Progenitor cell of endocrine pancreas (in vitro differentiated cells): Measurements from ENCODE around the gene MAP3K19. TPM values are rescaled to one million over a fixed set of nuclear protein-coding genes. Genes with fewer than 3 reads are reported as not detected.
"Not testable (repeated sequence)": the region's sequence is repeated elsewhere in the genome, so short reads cannot be mapped to it uniquely, and the experiment has no call there.

Source experiments
- DNase-seq: peaks from one replicate; pipeline ENCODE4 v3.0.0; 2021; ENCODE audit warnings: low spot score; ENCODE audit not compliant: unreplicated experiment
- H3K27ac Mint-ChIP-seq: 2 replicates; pipeline ENCODE4 v1.8.0; 2021; ENCODE audit warnings: mild to moderate bottlenecking, moderate library complexity, mixed read lengths
- H3K27me3 Mint-ChIP-seq: 2 replicates; pipeline ENCODE4 v1.8.0; 2021; ENCODE audit warnings: mixed read lengths
- H3K36me3 Mint-ChIP-seq: 2 replicates; pipeline ENCODE4 v1.8.0; 2022; ENCODE audit warnings: mixed read lengths; ENCODE audit not compliant: insufficient read depth
- H3K4me1 Mint-ChIP-seq: 2 replicates; pipeline ENCODE4 v1.8.0; 2021; ENCODE audit warnings: low read depth, mixed read lengths
- H3K4me3 Mint-ChIP-seq: 2 replicates; pipeline ENCODE4 v1.8.0; 2021; ENCODE audit warnings: low read depth, mild to moderate bottlenecking, moderate library complexity, mixed read lengths
- H3K9me3 Mint-ChIP-seq: 2 replicates; pipeline ENCODE4 v1.8.0; 2021; ENCODE audit warnings: low read depth, mixed read lengths
- CTCF ChIP-seq: fragments of 200-600 bp; sonication (generic); IDR thresholded peaks from one replicate; pipeline ENCODE4 v1.5.0; 2021; ENCODE audit warnings: antibody characterized with exemption, mild to moderate bottlenecking; ENCODE audit not compliant: unreplicated experiment
- total RNA-seq: library from RNA; stranded (reverse); gene quantifications from 2 replicates; pipeline ENCODE4 v1.2.1, GENCODE V29; 2021

The MAP3K19 gene
- total RNA-seq, 1 donor from 2014 or later = not detected

GRCh38 chr2:134980639-134981038, 66.6 kb downstream of the MAP3K19 start:
- no peaks in the 10 kb centered on the region for H3K27me3 Mint-ChIP-seq
- H3K27ac Mint-ChIP-seq = no peak overlapping the region
- H3K4me1 Mint-ChIP-seq = no peaks in the 10 kb centered on the region
- no peak overlapping the region for H3K4me3 Mint-ChIP-seq
- no peak for DNase-seq
- TF ChIP-seq CTCF = no peak
- no peaks in the 10 kb centered on the region for H3K36me3 Mint-ChIP-seq
- H3K9me3 Mint-ChIP-seq = no peaks in the 10 kb centered on the region

GRCh38 chr2:134979221-134979620, 68.0 kb downstream of the MAP3K19 start:
- peaks cover 7% of the 10 kb centered on the region for H3K9me3 Mint-ChIP-seq
- H3K36me3 Mint-ChIP-seq = peaks cover 4% of the 10 kb centered on the region
- no peaks in the 10 kb centered on the region for H3K27me3 Mint-ChIP-seq
- no peak for DNase-seq
- TF ChIP-seq CTCF = no peak
- no peak overlapping the region for H3K4me3 Mint-ChIP-seq
- no peaks in the 10 kb centered on the region for H3K4me1 Mint-ChIP-seq
- no peak overlapping the region for H3K27ac Mint-ChIP-seq

GRCh38 chr2:134977104-134977503, 70.1 kb downstream of the MAP3K19 start:
- H3K27ac Mint-ChIP-seq, DNase-seq, H3K4me3 Mint-ChIP-seq, H3K27me3 Mint-ChIP-seq, H3K36me3 Mint-ChIP-seq, H3K4me1 Mint-ChIP-seq: not testable (repeated sequence)
- peaks cover 21% of the 10 kb centered on the region for H3K9me3 Mint-ChIP-seq

GRCh38 chr2:134976074-134976702, 71.1 kb downstream of the MAP3K19 start:
- H3K4me3 Mint-ChIP-seq = no peak overlapping the region
- H3K9me3 Mint-ChIP-seq = peaks cover 27% of the 10 kb centered on the region
- no peak overlapping the region for H3K27ac Mint-ChIP-seq
- no peak for TF ChIP-seq CTCF
- DNase-seq = no peak
- H3K27me3 Mint-ChIP-seq = no peaks in the 10 kb centered on the region
- H3K4me1 Mint-ChIP-seq = no peaks in the 10 kb centered on the region
- peaks cover 6% of the 10 kb centered on the region for H3K36me3 Mint-ChIP-seq

- no peak for DNase-seq
- Mint-ChIP-seq H3K4me3 (no peak overlapping the region), H3K27ac (no peak overlapping the region), H3K4me1 (no peaks in the 10 kb centered on the region), H3K36me3 (peaks cover 6% of the 10 kb centered on the region), H3K9me3 (peaks cover 32% of the 10 kb centered on the region), H3K27me3 (no peaks in the 10 kb centered on the region)
- no peak for TF ChIP-seq CTCF
Observed at GRCh38 chr2:134975281-134976009, 71.8 kb downstream of the MAP3K19 start.
